Duodenal mucosa (tissue), 2 donors: ENCODE results near the gene PDXK.

Experiments
- H3K27ac ChIP-seq: one replicate; pipeline ENCODE4 v1.7.0; 2013; ENCODE audit warnings: low read depth, low read length
- H3K27me3 ChIP-seq, 2 donors: one replicate each; pipeline ENCODE4 v1.7.0; 2013; ENCODE audit warnings: low read length in 2 of 2, control low read depth in 1 of 2; ENCODE audit not compliant: insufficient read depth in 2 of 2, control insufficient read depth in 1 of 2
- H3K36me3 ChIP-seq, 2 donors: one replicate each; pipeline ENCODE4 v1.7.0; 2013; ENCODE audit warnings: low read length in 2 of 2, control low read depth in 1 of 2; ENCODE audit not compliant: insufficient read depth in 2 of 2, control insufficient read depth in 1 of 2
- H3K4me1 ChIP-seq, 2 donors: one replicate each; pipeline ENCODE4 v1.7.0; 2013; ENCODE audit warnings: low read length in 2 of 2, control low read depth in 1 of 2; ENCODE audit not compliant: insufficient read depth in 2 of 2, control insufficient read depth in 1 of 2
- H3K4me3 ChIP-seq, 2 donors: one replicate each; pipeline ENCODE4 v1.7.0; 2013; ENCODE audit warnings: low read length in 2 of 2, low read depth in 1 of 2
- H3K9ac ChIP-seq, 2 donors: one replicate each; pipeline ENCODE4 v1.7.0; 2013; ENCODE audit warnings: low read length in 2 of 2, low read depth in 1 of 2
- H3K9me3 ChIP-seq, 2 donors: one replicate each; pipeline ENCODE4 v1.7.0; 2013; ENCODE audit warnings: low read length in 2 of 2, control low read depth in 1 of 2; ENCODE audit not compliant: control insufficient read depth in 1 of 2

The PDXK gene

DNA sequence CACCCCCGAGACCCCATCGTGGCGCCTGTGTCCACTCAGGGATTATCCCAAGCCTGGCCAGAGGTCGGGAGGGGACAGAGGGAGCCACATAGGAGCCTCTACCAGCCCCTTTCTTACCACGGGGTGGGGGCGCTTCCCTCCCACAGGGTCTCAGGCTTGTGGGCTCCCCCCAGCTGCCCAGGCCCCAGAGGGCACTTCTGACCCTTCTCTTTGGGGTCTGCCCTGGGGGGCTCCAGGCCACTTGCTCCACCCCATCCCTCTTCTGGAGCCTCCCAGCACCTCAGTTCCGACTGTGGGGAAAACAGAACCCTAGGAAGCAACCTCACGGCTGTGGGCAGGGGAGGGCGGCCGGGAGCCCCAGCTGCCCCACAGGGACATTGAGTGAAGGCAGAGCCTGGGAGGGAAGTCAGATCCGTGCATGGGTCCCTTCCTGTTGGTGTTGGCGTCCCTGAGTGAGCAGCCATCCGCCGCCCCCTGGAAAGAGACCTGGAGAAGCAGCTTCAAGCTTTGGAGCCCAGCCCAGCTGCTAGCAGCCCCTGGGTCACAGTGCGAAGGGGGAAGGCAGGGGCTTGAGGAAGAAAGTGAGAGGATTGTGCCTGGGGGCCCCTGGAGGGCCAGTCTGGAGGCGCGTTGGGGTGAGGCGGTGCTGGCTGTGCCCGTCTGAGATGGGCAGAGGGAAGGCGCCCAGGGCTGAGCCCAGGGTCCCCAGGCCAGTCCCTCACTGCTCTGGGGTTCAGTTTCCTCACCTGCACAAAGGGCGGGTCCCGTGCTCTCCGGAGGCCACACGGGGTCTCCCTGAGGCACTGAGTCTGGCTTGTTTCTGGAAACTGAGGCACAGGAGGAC lies 92.6 kb downstream of the PDXK start:
- Histone ChIP-seq H3K9ac (peak overlapping the region in 1 of 2 donors; percentile 32), H3K9me3 (no peaks in the 10 kb centered on the region), H3K4me1 (peaks cover 19 to 25% of the 10 kb centered on the region in 2 donors), H3K27me3 (no peaks in the 10 kb centered on the region), H3K4me3 (peak overlapping the region; percentile 44 to 55), H3K36me3 (no peaks in the 10 kb centered on the region), H3K27ac (no peak overlapping the region)
